Measurements from ENCODE around the gene ORM1. TPM values are rescaled to one million over a fixed set of nuclear protein-coding genes. Genes with fewer than 3 reads are reported as not detected.

ORM1 gene
- total RNA-seq, 4 donors from 2014 or later = 6.6 TPM; not detected in 3

- TF ChIP-seq CTCF (IDR thresholded peaks at IDR 0.05; ENCODE audit: low read depth) = no peak
Observed at GRCh38 chr9:114315723-114316363, 7.1 kb upstream of the ORM1 start.

GRCh38 chr9:114316605-114317230, 6.2 kb upstream of the ORM1 start:
- no peak for TF ChIP-seq CTCF (IDR thresholded peaks at IDR 0.05; ENCODE audit: low read depth)

- no peak for TF ChIP-seq CTCF (IDR thresholded peaks at IDR 0.05; ENCODE audit: low read depth)
Observed at GRCh38 chr9:114317665-114318357, 5.1 kb upstream of the ORM1 start.

- TF ChIP-seq CTCF (IDR thresholded peaks at IDR 0.05; ENCODE audit: low read depth) = no peak
Observed at GRCh38 chr9:114318416-114318815, 4.5 kb upstream of the ORM1 start.

GRCh38 chr9:114319147-114319546, 3.8 kb upstream of the ORM1 start:
- no peak for TF ChIP-seq CTCF (IDR thresholded peaks at IDR 0.05; ENCODE audit: low read depth)

- no peak for TF ChIP-seq CTCF (IDR thresholded peaks at IDR 0.05; ENCODE audit: low read depth)
Observed at GRCh38 chr9:114321759-114322158, 1.1 kb upstream of the ORM1 start.

GRCh38 chr9:114324492-114324891, 1.6 kb downstream of the ORM1 start:
- TF ChIP-seq CTCF (IDR thresholded peaks at IDR 0.05; ENCODE audit: low read depth) = no peak
